ENCODE measurements around the gene SPATA31C2. TPM values are rescaled to one million over a fixed set of nuclear protein-coding genes. Genes with fewer than 3 reads are reported as not detected.
A peak's percentile ranks its signal among the peaks of the same experiment; 100 is the strongest.
"Not testable (repeated sequence)": the region's sequence is repeated elsewhere in the genome, so short reads cannot be mapped to it uniquely, and the experiment has no call there.

SPATA31C2 gene
- total RNA-seq, 4 donors from 2014 or later, result not detected

- intact Hi-C loops (cut with DNase I; ENCODE audit: low total_unique reads) (no loop called here), in situ Hi-C loops (cut with MboI; ENCODE audit: low pct_ligation_motif_present in 1 of 4, low pct_unique_long_range_greater_than_20kb in 1 of 4, low sequenced_read_pairs in 3 of 4) (no loop called here)
- no peak for DNase-seq
- Histone ChIP-seq H3K27me3 (no peaks in the 10 kb centered on the region), H3K36me3 (no peaks in the 10 kb centered on the region), H3K9me3 (no peaks in the 10 kb centered on the region), H3K4me1 (no peaks in the 10 kb centered on the region), H3K27ac (no peak overlapping the region), H3K4me3 (no peak overlapping the region)
- TF ChIP-seq POLR2A (IDR thresholded peaks at IDR 0.05) (no peak), EP300 (IDR thresholded peaks at IDR 0.05; ENCODE audit: low read depth) (no peak), POLR2AphosphoS5 (IDR thresholded peaks at IDR 0.05) (no peak), CTCF (IDR thresholded peaks at IDR 0.05) (no peak)
- WGBS, 2 donors (ENCODE audit: low coverage in 1 of 2), result 85 to 89% methylated on average over 4 to 6 of the region's 6 CpGs
These were observed 22.9 kb upstream of the SPATA31C2 start for GRCh38 chr9:88161144-88161543.

- H3K27ac ChIP-seq, result no peak overlapping the region
- H3K27me3 ChIP-seq, result no peaks in the 10 kb centered on the region
- no peaks in the 10 kb centered on the region for H3K4me1 ChIP-seq
- H3K36me3 ChIP-seq, result no peaks in the 10 kb centered on the region
- intact Hi-C loops (cut with DNase I; ENCODE audit: low total_unique reads), result no loop called here
- no peaks in the 10 kb centered on the region for H3K9me3 ChIP-seq
- no peak for TF ChIP-seq POLR2A (IDR thresholded peaks at IDR 0.05)
- no peak for TF ChIP-seq EP300 (IDR thresholded peaks at IDR 0.05; ENCODE audit: low read depth)
- TF ChIP-seq POLR2AphosphoS5 (IDR thresholded peaks at IDR 0.05), result no peak
- TF ChIP-seq CTCF (IDR thresholded peaks at IDR 0.05), result no peak
- no peak overlapping the region for H3K4me3 ChIP-seq
- in situ Hi-C loops (cut with MboI; ENCODE audit: low pct_ligation_motif_present in 1 of 4, low pct_unique_long_range_greater_than_20kb in 1 of 4, low sequenced_read_pairs in 3 of 4), result no loop called here
- WGBS, 2 donors (ENCODE audit: low coverage in 1 of 2), result 74 to 76% methylated on average over 6 of the region's 6 CpGs
- DNase-seq, result no peak
These were observed 5.8 kb upstream of the SPATA31C2 start for GRCh38 chr9:88143957-88144625.

- H3K36me3 ChIP-seq, result no peaks in the 10 kb centered on the region
- no peaks in the 10 kb centered on the region for H3K4me1 ChIP-seq
- intact Hi-C loops (cut with DNase I; ENCODE audit: low total_unique reads) (no loop called here), in situ Hi-C loops (cut with MboI; ENCODE audit: low pct_ligation_motif_present in 1 of 4, low pct_unique_long_range_greater_than_20kb in 1 of 4, low sequenced_read_pairs in 3 of 4) (no loop called here)
- no peak for DNase-seq
- TF ChIP-seq POLR2A (IDR thresholded peaks at IDR 0.05), result no peak
- no peak for TF ChIP-seq EP300 (IDR thresholded peaks at IDR 0.05; ENCODE audit: low read depth)
- 71% methylated on average over 2 to 3 of the region's 3 CpGs for WGBS, 2 donors (ENCODE audit: low coverage in 1 of 2)
- H3K27me3 ChIP-seq, result no peaks in the 10 kb centered on the region
- H3K9me3 ChIP-seq, result no peaks in the 10 kb centered on the region
- H3K4me3 ChIP-seq, result no peak overlapping the region
- no peak overlapping the region for H3K27ac ChIP-seq
These were observed 4.9 kb upstream of the SPATA31C2 start for GRCh38 chr9:88143179-88143578.

GRCh38 chr9:88133552-88133951 is 4.7 kb downstream of the SPATA31C2 start:
- in situ Hi-C loops (cut with MboI; ENCODE audit: low pct_ligation_motif_present in 1 of 4, low pct_unique_long_range_greater_than_20kb in 1 of 4, low sequenced_read_pairs in 3 of 4); intact Hi-C loops (cut with DNase I; ENCODE audit: low total_unique reads); H3K36me3 ChIP-seq; H3K4me3 ChIP-seq; H3K27ac ChIP-seq; H3K9me3 ChIP-seq; DNase-seq; H3K4me1 ChIP-seq; H3K27me3 ChIP-seq: not testable (repeated sequence)
- 60 to 65% methylated on average over 12 of the region's 12 CpGs for WGBS, 2 donors (ENCODE audit: low coverage in 1 of 2)

GRCh38 chr9:88129556-88129955 is 8.7 kb downstream of the SPATA31C2 start:
- H3K27ac ChIP-seq; in situ Hi-C loops (cut with MboI; ENCODE audit: low pct_ligation_motif_present in 1 of 4, low pct_unique_long_range_greater_than_20kb in 1 of 4, low sequenced_read_pairs in 3 of 4); DNase-seq; H3K27me3 ChIP-seq; H3K36me3 ChIP-seq; H3K4me3 ChIP-seq; intact Hi-C loops (cut with DNase I; ENCODE audit: low total_unique reads); H3K9me3 ChIP-seq; H3K4me1 ChIP-seq: not testable (repeated sequence)
- 82% methylated on average over 7 of the region's 9 CpGs; no CpG with 5 or more reads in 1 of the 2 donors for WGBS, 2 donors (ENCODE audit: low coverage in 1 of 2)

- WGBS, 2 donors (ENCODE audit: low coverage in 1 of 2), result 83 to 100% methylated on average over 1 to 4 of the region's 13 CpGs
- H3K9me3 ChIP-seq; H3K4me1 ChIP-seq; DNase-seq; in situ Hi-C loops (cut with MboI; ENCODE audit: low pct_ligation_motif_present in 1 of 4, low pct_unique_long_range_greater_than_20kb in 1 of 4, low sequenced_read_pairs in 3 of 4); H3K4me3 ChIP-seq; H3K36me3 ChIP-seq; H3K27ac ChIP-seq; intact Hi-C loops (cut with DNase I; ENCODE audit: low total_unique reads); H3K27me3 ChIP-seq: not testable (repeated sequence)
These were observed 10.5 kb downstream of the SPATA31C2 start for GRCh38 chr9:88127700-88128300.

GRCh38 chr9:88123413-88123812 is 14.9 kb downstream of the SPATA31C2 start:
- intact Hi-C loops (cut with DNase I; ENCODE audit: low total_unique reads); in situ Hi-C loops (cut with MboI; ENCODE audit: low pct_ligation_motif_present in 1 of 4, low pct_unique_long_range_greater_than_20kb in 1 of 4, low sequenced_read_pairs in 3 of 4); H3K27me3 ChIP-seq; H3K4me3 ChIP-seq; DNase-seq; H3K9me3 ChIP-seq; H3K36me3 ChIP-seq; H3K4me1 ChIP-seq; H3K27ac ChIP-seq: not testable (repeated sequence)

DNA sequence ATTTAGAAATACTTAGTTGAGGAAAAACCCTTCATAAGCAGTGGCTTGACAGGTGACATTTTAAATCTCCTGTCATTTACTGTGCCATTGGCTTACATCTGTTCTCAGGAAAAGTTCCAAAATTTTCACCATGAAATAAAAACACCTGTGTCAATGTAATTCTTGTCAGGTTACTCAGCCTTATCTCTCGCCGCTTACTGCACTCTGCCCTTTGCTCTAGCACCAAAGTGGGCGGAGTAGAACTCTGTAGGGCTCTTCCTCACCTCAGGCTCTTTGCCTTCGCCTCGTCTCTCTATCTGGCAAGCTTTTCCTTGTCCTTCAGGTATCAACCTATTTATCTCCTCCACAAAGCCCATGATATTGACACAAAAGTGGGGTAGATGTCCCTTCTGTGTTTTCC is 20.2 kb downstream of the SPATA31C2 start:
- H3K4me1 ChIP-seq; in situ Hi-C loops (cut with MboI; ENCODE audit: low pct_ligation_motif_present in 1 of 4, low pct_unique_long_range_greater_than_20kb in 1 of 4, low sequenced_read_pairs in 3 of 4); H3K4me3 ChIP-seq; H3K36me3 ChIP-seq; intact Hi-C loops (cut with DNase I; ENCODE audit: low total_unique reads); H3K27me3 ChIP-seq; H3K9me3 ChIP-seq: not testable (repeated sequence)
- DNase-seq, result peak; percentile 58
- 57 to 74% methylated on average over 3 to 5 of the region's 5 CpGs for WGBS, 2 donors (ENCODE audit: low coverage in 1 of 2)
- H3K27ac ChIP-seq, result peak overlapping the region in 2 of 4 donors; percentile 43 to 47

All from transverse colon (tissue), 4 donors.